Measurements from ENCODE around the gene TBC1D22A. TPM values are rescaled to one million over a fixed set of nuclear protein-coding genes. Genes with fewer than 3 reads are reported as not detected.

Gene TBC1D22A
- polyA plus RNA-seq, 1 experiment, result 24.2 TPM

GRCh38 chr22:47061226-47061625 lies 298.8 kb downstream of the TBC1D22A start:
- peaks cover 5% of the 10 kb centered on the region for H3K36me3 ChIP-seq (ENCODE audit: control insufficient read depth, insufficient read depth, low read length)
- no peaks in the 10 kb centered on the region for H3K27me3 ChIP-seq (ENCODE audit: control insufficient read depth, insufficient read depth, low read length)
- no peak for DNase-seq (ENCODE audit: low read depth)
- ChIA-PET POLR2A (no interaction called here), CTCF (no interaction called here)
- TF ChIP-seq CTCF (IDR thresholded peaks at IDR 0.05; ENCODE audit: insufficient read depth, low read depth, low read length), result no peak
- H3K4me3 ChIP-seq (ENCODE audit: low read depth, low read length), result no peak overlapping the region

DNA sequence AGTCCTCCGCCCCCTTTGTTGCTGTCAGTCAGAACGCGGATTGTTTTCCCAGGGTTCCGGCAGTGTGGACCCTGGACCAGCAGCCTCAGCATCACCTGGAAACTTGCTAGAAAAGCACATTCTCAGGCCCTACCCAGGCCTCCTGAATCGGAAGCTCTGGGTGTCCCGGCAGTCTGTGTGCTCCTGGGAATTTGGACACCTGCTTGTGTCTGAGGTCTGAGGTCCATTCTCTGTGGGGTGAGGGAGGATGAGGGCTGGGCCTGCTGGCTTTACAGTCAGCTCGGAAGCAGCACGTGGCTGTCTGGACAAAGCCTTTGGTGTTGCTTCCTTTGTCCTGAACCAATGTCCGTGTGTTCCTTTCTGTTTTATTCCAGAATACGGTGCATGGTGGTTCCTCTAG lies 299.7 kb downstream of the TBC1D22A start:
- no peak overlapping the region for H3K4me3 ChIP-seq (ENCODE audit: low read depth, low read length)
- ChIA-PET CTCF (no interaction called here), POLR2A (no interaction called here)
- H3K36me3 ChIP-seq (ENCODE audit: control insufficient read depth, insufficient read depth, low read length), result peaks cover 4% of the 10 kb centered on the region
- DNase-seq (ENCODE audit: low read depth), result no peak
- H3K27me3 ChIP-seq (ENCODE audit: control insufficient read depth, insufficient read depth, low read length), result no peaks in the 10 kb centered on the region
- no peak for TF ChIP-seq CTCF (IDR thresholded peaks at IDR 0.05; ENCODE audit: insufficient read depth, low read depth, low read length)

DNA sequence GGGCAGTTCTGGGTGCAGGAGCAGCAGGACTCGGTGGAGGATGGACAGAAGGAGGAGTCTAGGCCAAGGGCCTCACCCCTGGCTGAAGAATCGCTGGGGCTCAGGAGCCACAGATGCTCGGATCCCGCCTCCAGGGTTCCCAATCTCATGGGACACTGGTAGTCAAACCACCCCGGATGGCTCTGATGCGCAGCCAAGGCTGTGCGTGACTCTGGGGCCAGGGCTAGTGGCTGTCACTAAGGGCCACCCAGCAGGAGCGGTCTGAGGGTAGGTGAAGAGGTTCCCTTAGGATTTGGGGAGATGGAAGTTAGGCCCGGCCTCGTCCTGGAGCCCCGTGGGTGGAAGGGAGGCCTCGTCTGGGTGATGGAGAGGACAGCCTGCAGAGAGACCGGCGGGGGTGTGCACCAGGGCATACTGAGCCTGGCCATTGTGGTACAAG lies 300.6 kb downstream of the TBC1D22A start:
- Histone ChIP-seq H3K4me3 (ENCODE audit: low read depth, low read length) (no peak overlapping the region), H3K36me3 (ENCODE audit: control insufficient read depth, insufficient read depth, low read length) (peaks cover 4% of the 10 kb centered on the region), H3K27me3 (ENCODE audit: control insufficient read depth, insufficient read depth, low read length) (no peaks in the 10 kb centered on the region)
- ChIA-PET POLR2A (no interaction called here), CTCF (no interaction called here)
- no peak for DNase-seq (ENCODE audit: low read depth)
- no peak for TF ChIP-seq CTCF (IDR thresholded peaks at IDR 0.05; ENCODE audit: insufficient read depth, low read depth, low read length)

- TF ChIP-seq CTCF (IDR thresholded peaks at IDR 0.05; ENCODE audit: insufficient read depth, low read depth, low read length), result no peak
- H3K36me3 ChIP-seq (ENCODE audit: control insufficient read depth, insufficient read depth, low read length), result peaks cover 4% of the 10 kb centered on the region
- no peaks in the 10 kb centered on the region for H3K27me3 ChIP-seq (ENCODE audit: control insufficient read depth, insufficient read depth, low read length)
- DNase-seq (ENCODE audit: low read depth), result no peak
- ChIA-PET POLR2A (no interaction called here), CTCF (no interaction called here)
- H3K4me3 ChIP-seq (ENCODE audit: low read depth, low read length), result no peak overlapping the region
Observed at GRCh38 chr22:47063606-47064005, 301.2 kb downstream of the TBC1D22A start.

- DNase-seq (ENCODE audit: low read depth), result no peak
- H3K4me3 ChIP-seq (ENCODE audit: low read depth, low read length), result no peak overlapping the region
- no peak for TF ChIP-seq CTCF (IDR thresholded peaks at IDR 0.05; ENCODE audit: insufficient read depth, low read depth, low read length)
- ChIA-PET POLR2A (no interaction called here), CTCF (no interaction called here)
- H3K27me3 ChIP-seq (ENCODE audit: control insufficient read depth, insufficient read depth, low read length), result no peaks in the 10 kb centered on the region
- peaks cover 4% of the 10 kb centered on the region for H3K36me3 ChIP-seq (ENCODE audit: control insufficient read depth, insufficient read depth, low read length)
Observed at GRCh38 chr22:47064016-47064415, 301.6 kb downstream of the TBC1D22A start.
